Cardiac muscle cell (in vitro differentiated cells and primary cell): ENCODE measurements around the gene HSD3B1. TPM values are rescaled to one million over a fixed set of nuclear protein-coding genes. Genes with fewer than 3 reads are reported as not detected.

Source experiments
- DNase-seq, 2 donors: peaks; one replicate each; pipeline versions ENCODE4 v3.0.0 to v3.0.0-alpha.2; 2010 to 2017; ENCODE audit warnings: low read depth in 1 of 2, low spot score in 1 of 2
- H3K27ac ChIP-seq: fragments of 200-600 bp; sonication (generic); 2 replicates; pipeline ENCODE4 v1.5.1; 2016
- H3K27me3 ChIP-seq: fragments of 200-600 bp; sonication (generic); 2 replicates; pipeline ENCODE4 v1.6.0; 2016; ENCODE audit warnings: control low read depth
- H3K36me3 ChIP-seq: fragments of 200-600 bp; sonication (generic); 2 replicates; pipeline ENCODE4 v1.5.1; 2016; ENCODE audit warnings: control low read depth
- H3K4me1 ChIP-seq: fragments of 200-600 bp; sonication (generic); 2 replicates; pipeline ENCODE4 v1.8.1; 2017; ENCODE audit warnings: low read depth, mild to moderate bottlenecking, mixed run types
- H3K4me3 ChIP-seq: fragments of 200-600 bp; sonication (generic); 2 replicates; pipeline ENCODE4 v1.5.1; 2016; ENCODE audit warnings: mild to moderate bottlenecking
- H3K9me3 ChIP-seq: fragments of 200-600 bp; sonication (generic); 2 replicates; pipeline ENCODE4 v1.5.1; 2017; ENCODE audit warnings: low read depth, mild to moderate bottlenecking, control low read depth
- polyA plus RNA-seq: library from polyadenylated mRNA; unstranded; fragments of >200 nt; fragmentation: Nextera tagmentation; extraction: Ambion mirVana; gene quantifications from 2 replicates; pipeline ENCODE4 v1.2.1, GENCODE V29; 2016
- total RNA-seq: library from RNA; depleted of rRNA; stranded (reverse); fragments of >200 nt; gene quantifications from 2 replicates; pipeline ENCODE4 v1.2.3, GENCODE V29; 2016
- TF ChIP-seq, protein P1 (sequence below): IDR thresholded peaks from 2 replicates; pipeline ENCODE4 v1.5.1; 2012; ENCODE audit warnings: low read depth, mild to moderate bottlenecking, low read length

The HSD3B1 gene
- total and polyA plus RNA-seq, 2 experiments from 2014 or later = 0.07 to 0.27 TPM

DNA sequence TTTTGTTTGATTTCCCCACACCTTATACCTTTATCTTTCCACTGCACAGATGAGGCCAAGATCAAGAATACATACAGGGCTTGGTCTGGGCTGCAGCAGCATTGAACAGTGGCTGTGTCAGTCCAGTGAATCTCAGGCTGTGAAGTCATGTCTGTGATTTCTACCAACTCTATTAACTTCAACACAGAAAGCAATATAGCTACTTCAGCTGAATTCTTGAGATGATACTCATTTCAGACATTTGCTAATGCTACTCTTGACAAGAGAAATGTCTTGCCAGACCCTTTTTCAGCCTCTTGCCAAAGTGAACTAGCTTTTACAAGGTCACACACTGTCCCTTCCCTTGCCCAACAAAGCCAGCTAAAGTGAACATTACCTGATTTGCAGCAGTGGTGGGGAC is 25.1 kb upstream of the HSD3B1 start:
- Histone ChIP-seq H3K9me3 (no peaks in the 10 kb centered on the region), H3K4me3 (no peak overlapping the region), H3K27ac (peak overlapping the region; percentile 84), H3K27me3 (no peaks in the 10 kb centered on the region), H3K36me3 (no peaks in the 10 kb centered on the region), H3K4me1 (peaks cover 23% of the 10 kb centered on the region)
- TF ChIP-seq, protein P1, sequence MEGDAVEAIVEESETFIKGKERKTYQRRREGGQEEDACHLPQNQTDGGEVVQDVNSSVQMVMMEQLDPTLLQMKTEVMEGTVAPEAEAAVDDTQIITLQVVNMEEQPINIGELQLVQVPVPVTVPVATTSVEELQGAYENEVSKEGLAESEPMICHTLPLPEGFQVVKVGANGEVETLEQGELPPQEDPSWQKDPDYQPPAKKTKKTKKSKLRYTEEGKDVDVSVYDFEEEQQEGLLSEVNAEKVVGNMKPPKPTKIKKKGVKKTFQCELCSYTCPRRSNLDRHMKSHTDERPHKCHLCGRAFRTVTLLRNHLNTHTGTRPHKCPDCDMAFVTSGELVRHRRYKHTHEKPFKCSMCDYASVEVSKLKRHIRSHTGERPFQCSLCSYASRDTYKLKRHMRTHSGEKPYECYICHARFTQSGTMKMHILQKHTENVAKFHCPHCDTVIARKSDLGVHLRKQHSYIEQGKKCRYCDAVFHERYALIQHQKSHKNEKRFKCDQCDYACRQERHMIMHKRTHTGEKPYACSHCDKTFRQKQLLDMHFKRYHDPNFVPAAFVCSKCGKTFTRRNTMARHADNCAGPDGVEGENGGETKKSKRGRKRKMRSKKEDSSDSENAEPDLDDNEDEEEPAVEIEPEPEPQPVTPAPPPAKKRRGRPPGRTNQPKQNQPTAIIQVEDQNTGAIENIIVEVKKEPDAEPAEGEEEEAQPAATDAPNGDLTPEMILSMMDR = no peak
- DNase-seq = no peak

DNA sequence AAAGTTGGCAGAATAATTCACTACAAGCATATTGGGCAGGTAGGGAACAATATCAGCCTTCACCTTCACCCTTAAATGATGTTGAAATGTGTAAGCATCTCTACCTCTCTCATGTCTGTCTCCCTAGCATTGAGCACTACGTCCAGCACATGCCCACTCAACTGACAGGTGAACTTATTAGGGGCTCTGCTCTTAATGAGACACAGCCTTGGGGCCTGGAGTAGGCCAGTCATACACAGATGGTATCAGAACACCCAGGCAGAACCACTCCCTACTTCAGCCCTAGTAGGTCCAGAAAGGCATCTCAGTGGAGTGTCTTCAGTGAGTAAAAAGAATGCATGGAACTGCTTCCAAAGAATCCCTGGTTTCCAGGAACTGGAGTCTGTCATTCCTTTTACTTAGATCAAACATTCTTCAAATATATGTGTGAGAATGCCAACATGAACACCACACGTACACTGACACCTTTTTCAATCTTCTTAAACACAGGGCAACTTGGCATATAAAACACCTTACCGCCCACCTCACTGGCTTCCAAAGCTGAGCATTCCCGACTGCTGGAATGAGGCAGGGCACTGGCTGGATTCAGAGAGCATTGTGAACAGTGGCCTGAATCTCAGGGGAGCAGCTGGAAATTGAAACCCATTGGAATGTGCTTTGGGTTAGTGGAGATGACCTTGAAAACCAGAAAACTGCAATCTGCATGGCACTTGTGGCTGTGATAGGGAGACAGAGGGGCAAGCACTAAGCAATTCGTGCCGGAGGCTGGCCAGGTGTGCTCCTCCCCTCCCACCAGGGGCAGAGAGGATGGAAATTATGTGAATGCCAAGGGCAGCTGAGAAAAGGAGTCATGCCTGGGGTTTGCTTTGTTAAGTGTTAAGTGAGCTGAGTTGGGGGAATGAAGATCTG is 24.2 kb upstream of the HSD3B1 start:
- Histone ChIP-seq H3K4me1 (peaks cover 23% of the 10 kb centered on the region), H3K9me3 (no peaks in the 10 kb centered on the region), H3K27me3 (no peaks in the 10 kb centered on the region), H3K27ac (peak overlapping the region; percentile 84), H3K36me3 (no peaks in the 10 kb centered on the region), H3K4me3 (no peak overlapping the region)
- TF ChIP-seq, protein P1 = no peak
- no peak for DNase-seq

DNA sequence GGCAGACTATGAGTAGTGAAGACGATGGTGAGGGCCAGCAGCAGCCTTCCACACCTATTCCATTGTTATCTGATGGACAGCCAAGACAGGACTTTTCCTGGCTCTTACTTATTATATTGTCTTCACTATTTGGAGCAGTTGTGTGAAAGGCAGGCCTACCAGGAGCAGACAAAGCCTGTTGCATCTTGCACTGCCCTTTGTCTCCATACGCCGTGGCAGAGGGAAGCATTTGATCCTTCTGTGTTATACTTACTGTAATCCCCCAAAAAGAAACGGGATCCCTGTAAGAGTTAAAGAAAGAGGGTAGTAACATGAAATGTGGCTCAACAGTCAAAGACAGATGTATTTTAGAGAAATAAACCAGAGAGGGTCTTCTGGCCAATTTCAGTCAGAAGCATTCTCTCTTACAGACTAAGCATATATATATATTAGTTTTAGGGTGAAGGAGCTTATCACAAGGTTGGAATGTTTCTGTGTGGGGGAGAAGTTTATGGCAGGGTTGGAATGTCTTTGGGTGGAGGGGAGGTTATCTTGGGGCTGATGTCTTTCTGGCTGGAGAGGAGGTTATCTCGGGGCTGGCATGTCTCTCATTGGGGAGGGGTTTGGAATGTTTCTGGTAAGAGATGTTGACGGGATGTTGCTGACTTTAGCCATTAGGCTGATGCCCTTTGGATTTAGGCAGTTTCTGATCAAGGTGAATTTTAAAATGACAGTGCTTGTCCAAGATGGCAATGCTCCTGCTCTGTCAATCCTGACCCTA is 23.4 kb upstream of the HSD3B1 start:
- Histone ChIP-seq H3K4me3 (no peak overlapping the region), H3K27ac (peak overlapping the region; percentile 84), H3K36me3 (no peaks in the 10 kb centered on the region), H3K27me3 (no peaks in the 10 kb centered on the region), H3K4me1 (peaks cover 23% of the 10 kb centered on the region), H3K9me3 (no peaks in the 10 kb centered on the region)
- TF ChIP-seq, protein P1 = no peak
- peak; percentile 16 to 35 for DNase-seq

DNA sequence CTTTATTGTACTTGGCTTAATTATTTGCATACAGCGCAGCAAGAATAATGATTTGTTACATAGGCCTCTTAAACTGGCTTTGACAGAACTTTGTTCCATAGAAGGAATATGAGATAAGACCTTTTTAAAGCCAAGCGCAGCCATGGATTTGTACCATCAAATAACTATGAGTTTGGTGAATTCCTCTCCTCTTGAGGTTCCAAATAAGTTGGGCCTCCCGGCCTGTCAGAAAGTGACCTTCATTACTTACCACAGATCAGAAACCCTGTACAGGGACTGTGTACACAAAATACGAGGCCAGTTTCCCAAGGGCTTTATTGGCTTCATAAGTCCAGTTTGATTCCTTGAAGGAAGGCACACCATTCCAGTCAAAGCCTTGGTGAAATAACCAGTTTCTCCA is 21.8 kb upstream of the HSD3B1 start:
- Histone ChIP-seq H3K9me3 (no peaks in the 10 kb centered on the region), H3K4me3 (no peak overlapping the region), H3K4me1 (peaks cover 23% of the 10 kb centered on the region), H3K27ac (peak overlapping the region; percentile 83), H3K27me3 (no peaks in the 10 kb centered on the region), H3K36me3 (no peaks in the 10 kb centered on the region)
- TF ChIP-seq, protein P1 = no peak
- DNase-seq = no peak

DNA sequence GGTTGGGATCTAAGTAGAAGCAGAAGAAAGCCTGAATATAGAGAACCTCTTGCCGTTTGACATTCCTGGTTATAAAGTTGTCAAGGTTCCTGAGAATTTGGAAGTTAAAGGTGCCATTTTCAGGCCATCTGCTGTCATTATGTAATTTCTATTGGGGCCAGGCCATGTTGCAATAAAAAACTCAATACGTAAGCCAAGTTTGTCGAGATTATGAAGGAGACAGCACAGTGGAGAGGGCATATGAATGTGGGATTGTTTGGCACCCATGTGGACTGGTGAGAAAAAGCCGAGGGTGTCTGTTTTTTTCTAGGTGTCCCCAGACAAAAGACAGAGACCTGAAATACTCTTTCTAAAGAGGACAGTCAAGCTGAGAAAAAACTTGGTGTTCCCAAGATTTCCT is 18.8 kb upstream of the HSD3B1 start:
- TF ChIP-seq, protein P1 = no peak
- peak overlapping the region; percentile 61 for H3K27ac ChIP-seq
- H3K36me3 ChIP-seq = no peaks in the 10 kb centered on the region
- no peak overlapping the region for H3K4me3 ChIP-seq
- H3K4me1 ChIP-seq = peaks cover 17% of the 10 kb centered on the region
- H3K27me3 ChIP-seq = no peaks in the 10 kb centered on the region
- no peaks in the 10 kb centered on the region for H3K9me3 ChIP-seq
- DNase-seq = no peak
